Colonic mucosa (tissue), 4 donors: Measurements from ENCODE around the gene GDPD3. TPM values are rescaled to one million over a fixed set of nuclear protein-coding genes. Genes with fewer than 3 reads are reported as not detected.

ENCODE experiments used
- DNase-seq: peaks from one replicate; pipeline ENCODE4 v3.0.0-alpha.2; 2020
- H3K27ac ChIP-seq: fragments of 200-600 bp; one replicate; pipeline ENCODE4 v1.8.0; 2021
- H3K27me3 ChIP-seq: fragments of 200-600 bp; one replicate; pipeline ENCODE4 v1.8.0; 2021
- H3K36me3 ChIP-seq: fragments of 200-600 bp; one replicate; pipeline ENCODE4 v1.8.0; 2021
- H3K4me1 ChIP-seq: fragments of 200-600 bp; one replicate; pipeline ENCODE4 v1.8.0; 2021; ENCODE audit warnings: mild to moderate bottlenecking
- H3K4me3 ChIP-seq: fragments of 200-600 bp; one replicate; pipeline ENCODE4 v1.8.0; 2021
- H3K9ac ChIP-seq, 2 donors: one replicate each; pipeline ENCODE4 v1.7.0; 2013; ENCODE audit warnings: control low read depth in 2 of 2, low read depth in 2 of 2, low read length in 2 of 2
- H3K9me3 ChIP-seq: fragments of 200-600 bp; one replicate; pipeline ENCODE4 v1.8.0; 2021
- CTCF ChIP-seq: fragments of 200-600 bp; IDR thresholded peaks from one replicate; pipeline ENCODE4 v1.8.0; 2022; ENCODE audit warnings: antibody characterized with exemption, mild to moderate bottlenecking
- intact Hi-C: fragments of 100-400 bp; cut with DNase I; formaldehyde crosslinking; loops from one replicate; pipeline ENCODE4 v1.14.1; 2022
- total RNA-seq, 2 donors: library from RNA; stranded (reverse); fragmentation: NEBNext Ultra II Directional in 1 of 2; extraction: Animal tissue kit (Norgen Biotek cat#: 25700) in 1 of 2; gene quantifications; one replicate each; pipeline ENCODE4 v1.2.1, GENCODE V29; 2021
- donor health status: healthy.
- donor health status: DM: no; HTN: no; CAD: no.
- donor health status: DM: no; HTN: no; CAD: no.

The GDPD3 gene
- 10 to 100 TPM; 40.4 to 95.2 TPM for total RNA-seq

DNA sequence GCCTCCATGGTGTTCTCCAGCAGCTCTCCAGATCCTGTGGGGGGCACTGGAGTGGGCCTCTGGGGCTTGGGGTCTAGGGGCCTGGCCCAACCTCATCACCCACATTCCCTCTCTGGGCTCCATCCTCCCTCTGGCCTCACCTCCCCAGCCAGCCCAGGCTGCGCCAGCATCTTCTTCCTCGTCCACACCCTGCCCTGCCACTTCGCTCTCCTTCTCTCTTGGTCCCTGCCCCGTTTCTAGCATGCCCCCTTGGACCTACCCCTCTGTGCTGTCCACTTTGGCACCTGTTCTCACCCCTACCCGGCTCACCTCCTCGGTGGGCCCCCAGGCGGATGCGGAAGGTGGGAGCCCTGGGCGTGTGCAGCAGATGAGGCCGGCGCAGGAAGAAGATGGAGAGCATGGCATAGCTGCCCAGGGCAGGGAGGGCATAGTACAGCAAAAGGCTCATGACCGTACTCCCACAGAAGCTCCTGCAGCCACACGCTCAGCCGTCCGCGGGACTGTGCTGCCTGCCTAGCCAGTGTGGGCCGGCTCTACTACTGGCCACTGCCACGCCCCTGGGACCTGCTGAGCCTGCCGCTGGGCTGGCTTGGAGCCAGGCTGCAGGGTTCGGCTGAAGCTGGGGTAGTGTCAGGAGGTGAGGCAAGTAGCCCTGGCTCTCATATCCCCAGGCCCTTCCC, at the start of gene GDPD3:
Gene GDPD3, minus strand, starts transcription at position 507 of the 680 bp plus-strand sequence. Its CDS starts 59 bp downstream, at position 448.
- H3K4me1 ChIP-seq, result peaks cover 25% of the 10 kb centered on the region
- H3K27ac ChIP-seq, result peak within 1 kb of the TSS; percentile 79
- no peak for TF ChIP-seq CTCF
- H3K9me3 ChIP-seq, result no peaks in the 10 kb centered on the region
- no peak within 1 kb of the TSS for H3K4me3 ChIP-seq
- peak; percentile 90 for DNase-seq
- peaks cover 7% of the 10 kb centered on the region for H3K36me3 ChIP-seq
- no peaks in the 10 kb centered on the region for H3K27me3 ChIP-seq
- intact Hi-C loops, result no loop called here
- peak within 1 kb of the TSS; percentile 1 to 78 for H3K9ac ChIP-seq

- Histone ChIP-seq H3K36me3 (no peaks in the 10 kb centered on the region), H3K27ac (no peak overlapping the region), H3K9me3 (no peaks in the 10 kb centered on the region), H3K9ac (no peak overlapping the region), H3K27me3 (no peaks in the 10 kb centered on the region), H3K4me1 (no peaks in the 10 kb centered on the region), H3K4me3 (no peak overlapping the region)
- DNase-seq, result no peak
- intact Hi-C loops, result no loop called here
- no peak for TF ChIP-seq CTCF
Observed at GRCh38 chr16:30157214-30157613, 43.9 kb upstream of the GDPD3 start.

- Histone ChIP-seq H3K9me3 (no peaks in the 10 kb centered on the region), H3K27ac (no peak overlapping the region), H3K36me3 (no peaks in the 10 kb centered on the region), H3K27me3 (no peaks in the 10 kb centered on the region), H3K9ac (no peak overlapping the region), H3K4me3 (no peak overlapping the region), H3K4me1 (no peaks in the 10 kb centered on the region)
- intact Hi-C loops, result no loop called here
- TF ChIP-seq CTCF, result no peak
- DNase-seq, result no peak
Observed at GRCh38 chr16:30155188-30155587, 41.9 kb upstream of the GDPD3 start.

- H3K9me3 ChIP-seq, result no peaks in the 10 kb centered on the region
- no peak for TF ChIP-seq CTCF
- H3K4me1 ChIP-seq, result no peaks in the 10 kb centered on the region
- no peak overlapping the region for H3K9ac ChIP-seq
- H3K4me3 ChIP-seq, result no peak overlapping the region
- no peaks in the 10 kb centered on the region for H3K36me3 ChIP-seq
- intact Hi-C loops, result no loop called here
- H3K27ac ChIP-seq, result no peak overlapping the region
- H3K27me3 ChIP-seq, result no peaks in the 10 kb centered on the region
- DNase-seq, result no peak
Observed at GRCh38 chr16:30152517-30152916, 39.2 kb upstream of the GDPD3 start.

DNA sequence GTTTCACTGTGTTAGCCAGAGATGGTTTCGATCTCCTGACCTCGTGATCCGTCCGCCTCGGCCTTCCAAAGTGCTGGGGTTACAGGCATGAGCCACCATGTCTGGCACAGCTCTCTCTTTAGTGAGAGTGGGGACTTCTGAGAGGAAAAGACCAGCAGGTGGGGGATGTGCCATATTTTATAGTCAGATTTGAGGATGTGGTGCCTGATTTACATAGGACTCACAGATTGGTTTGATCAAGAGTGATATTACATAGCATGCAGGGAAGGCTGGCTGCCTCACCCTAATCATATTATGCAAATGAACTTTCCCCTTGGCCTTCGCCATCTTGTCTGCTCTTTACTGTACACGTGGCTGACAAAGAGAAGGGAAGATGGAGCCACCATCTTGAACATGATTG, 37.8 kb upstream of the GDPD3 start:
- H3K36me3 ChIP-seq, result no peaks in the 10 kb centered on the region
- TF ChIP-seq CTCF, result no peak

More for the DNA sequence above, 37.8 kb upstream of the GDPD3 start:
- H3K4me1 ChIP-seq, result no peaks in the 10 kb centered on the region
- H3K4me3 ChIP-seq, result no peak overlapping the region
- H3K9ac ChIP-seq, result no peak overlapping the region
- no peaks in the 10 kb centered on the region for H3K27me3 ChIP-seq
- DNase-seq, result no peak
- no peak overlapping the region for H3K27ac ChIP-seq
- intact Hi-C loops, result no loop called here
- H3K9me3 ChIP-seq, result no peaks in the 10 kb centered on the region
